ENCODE results near the gene CACNA1H.
"Not testable (repeated sequence)": the region's sequence is repeated elsewhere in the genome, so short reads cannot be mapped to it uniquely, and the experiment has no call there.

The CACNA1H gene

GRCh38 chr16:1194665-1195392 lies 41.9 kb downstream of the CACNA1H start:
- no peak for DNase-seq

DNA sequence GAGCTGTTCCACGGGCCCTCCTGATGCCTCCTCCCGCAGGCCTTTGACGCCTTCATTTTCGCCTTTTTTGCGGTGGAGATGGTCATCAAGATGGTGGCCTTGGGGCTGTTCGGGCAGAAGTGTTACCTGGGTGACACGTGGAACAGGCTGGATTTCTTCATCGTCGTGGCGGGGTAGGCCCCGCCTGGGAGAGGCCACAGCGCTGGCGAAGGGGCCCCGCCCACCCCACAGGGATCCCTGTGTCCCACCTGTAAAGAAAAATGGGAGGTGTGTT lies 42.4 kb downstream of the CACNA1H start:
- no peak for DNase-seq

DNA sequence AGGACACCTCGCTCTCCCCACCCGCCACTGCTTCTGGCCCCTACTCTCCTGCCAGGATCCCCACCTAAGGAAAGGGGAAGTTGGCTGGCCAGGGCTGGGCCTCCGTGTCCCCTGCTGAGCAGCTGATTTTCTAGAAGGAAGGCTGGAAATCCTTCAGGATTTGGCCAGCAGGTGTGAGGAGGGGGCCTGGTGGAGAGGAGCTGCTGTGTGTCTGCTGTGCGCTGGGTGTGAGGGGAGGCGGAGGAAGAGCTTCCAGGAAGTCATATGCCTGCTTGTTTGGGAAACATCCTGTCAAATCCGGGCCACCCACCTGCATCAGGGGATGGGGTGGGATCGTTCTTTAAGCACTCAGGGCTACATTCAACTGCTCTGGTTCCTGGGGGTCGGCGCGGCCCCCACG lies 43.6 kb downstream of the CACNA1H start:
- DNase-seq, result no peak

GRCh38 chr16:1197237-1197866 lies 44.4 kb downstream of the CACNA1H start:
- DNase-seq, result no peak

- DNase-seq, result no peak
Measured at GRCh38 chr16:1198194-1198593, 45.3 kb downstream of the CACNA1H start.

- not testable (repeated sequence) for DNase-seq
Measured at GRCh38 chr16:1198671-1199346, 45.9 kb downstream of the CACNA1H start.

DNA sequence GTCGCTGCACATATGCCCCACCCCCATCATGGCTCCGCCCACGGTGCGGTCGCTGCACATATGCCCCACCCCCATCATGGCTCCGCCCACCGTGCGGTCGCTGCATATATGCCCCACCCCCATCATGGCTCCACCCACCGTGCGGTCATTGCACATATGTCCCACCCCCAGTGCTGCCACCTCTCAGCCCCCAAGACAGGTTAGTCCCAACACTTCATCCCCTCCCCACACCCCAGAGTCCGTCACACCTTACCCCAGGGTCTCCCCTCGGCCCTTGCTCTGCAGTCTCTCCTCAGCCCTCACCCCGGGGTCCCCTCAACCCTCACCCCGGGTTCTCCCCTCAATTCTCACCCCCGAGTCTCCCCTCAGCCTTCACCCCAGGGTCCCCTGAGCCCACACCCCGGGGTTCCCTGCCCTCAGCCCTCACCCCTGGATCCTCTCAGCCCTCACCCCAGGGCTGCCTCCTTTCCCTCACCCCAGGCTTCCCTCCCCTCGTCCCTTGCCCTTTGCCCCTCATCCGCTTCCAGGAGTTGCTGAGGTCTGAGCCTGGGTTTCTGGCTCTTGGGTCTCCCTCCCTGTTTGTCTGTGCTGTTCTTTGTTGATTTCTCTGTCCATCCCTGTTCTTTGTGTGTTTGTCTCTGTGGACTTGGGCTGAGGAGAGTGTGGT lies 46.6 kb downstream of the CACNA1H start:
- DNase-seq, result no peak

DNA sequence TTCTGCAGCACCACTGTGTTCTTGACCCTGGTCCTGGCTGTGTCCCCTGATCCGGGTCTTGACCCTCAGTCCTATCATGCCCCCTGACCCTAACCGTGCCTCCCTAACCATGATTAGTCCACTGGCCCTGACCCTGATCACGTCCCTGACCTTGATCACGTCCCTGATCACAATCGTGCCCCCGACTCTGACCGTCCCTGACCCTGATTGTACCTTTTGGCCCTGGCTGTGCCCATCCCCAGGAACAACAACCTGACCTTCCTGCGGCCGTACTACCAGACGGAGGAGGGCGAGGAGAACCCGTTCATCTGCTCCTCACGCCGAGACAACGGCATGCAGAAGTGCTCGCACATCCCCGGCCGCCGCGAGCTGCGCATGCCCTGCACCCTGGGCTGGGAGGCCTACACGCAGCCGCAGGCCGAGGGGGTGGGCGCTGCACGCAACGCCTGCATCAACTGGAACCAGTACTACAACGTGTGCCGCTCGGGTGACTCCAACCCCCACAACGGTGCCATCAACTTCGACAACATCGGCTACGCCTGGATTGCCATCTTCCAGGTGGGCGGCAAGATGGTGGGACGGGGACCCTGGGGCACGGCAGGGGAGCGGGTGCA lies 47.2 kb downstream of the CACNA1H start:
- no peak for DNase-seq

DNA sequence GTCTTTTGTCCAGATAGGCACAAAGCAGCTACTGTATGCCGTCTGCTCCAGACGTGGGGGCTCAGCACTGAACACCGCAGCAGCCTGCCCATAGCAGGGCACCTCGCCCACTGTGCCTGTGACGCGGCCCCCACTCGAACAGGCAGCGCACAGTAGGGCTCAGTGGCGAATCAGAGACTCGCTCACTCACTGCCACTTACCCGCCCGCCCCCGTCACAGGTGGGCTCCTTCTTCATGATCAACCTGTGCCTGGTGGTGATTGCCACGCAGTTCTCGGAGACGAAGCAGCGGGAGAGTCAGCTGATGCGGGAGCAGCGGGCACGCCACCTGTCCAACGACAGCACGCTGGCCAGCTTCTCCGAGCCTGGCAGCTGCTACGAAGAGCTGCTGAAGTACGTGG lies 48.5 kb downstream of the CACNA1H start:
- no peak for DNase-seq

DNA sequence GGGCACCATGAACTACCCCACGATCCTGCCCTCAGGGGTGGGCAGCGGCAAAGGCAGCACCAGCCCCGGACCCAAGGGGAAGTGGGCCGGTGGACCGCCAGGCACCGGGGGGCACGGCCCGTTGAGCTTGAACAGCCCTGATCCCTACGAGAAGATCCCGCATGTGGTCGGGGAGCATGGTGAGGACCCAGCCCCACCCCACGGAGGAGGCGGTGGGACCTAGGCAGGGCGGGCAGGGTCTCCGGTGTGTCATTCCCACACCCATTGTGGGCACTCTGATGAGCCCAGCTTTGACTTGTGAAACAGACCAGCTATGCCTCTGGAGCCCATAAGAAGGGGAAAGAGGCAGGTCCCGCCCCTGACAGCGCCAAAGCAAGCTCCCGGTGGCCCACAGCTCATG lies 49.4 kb downstream of the CACNA1H start:
- no peak for DNase-seq

GRCh38 chr16:1204933-1205332 lies 52.0 kb downstream of the CACNA1H start:
- no peak for DNase-seq

GRCh38 chr16:1206326-1206725 lies 53.4 kb downstream of the CACNA1H start:
- DNase-seq, result no peak

GRCh38 chr16:1206786-1207185 lies 53.9 kb downstream of the CACNA1H start:
- DNase-seq, result peak; percentile 31

- DNase-seq, result peak; percentile 8
Measured at GRCh38 chr16:1208239-1208830, 55.4 kb downstream of the CACNA1H start.

DNA sequence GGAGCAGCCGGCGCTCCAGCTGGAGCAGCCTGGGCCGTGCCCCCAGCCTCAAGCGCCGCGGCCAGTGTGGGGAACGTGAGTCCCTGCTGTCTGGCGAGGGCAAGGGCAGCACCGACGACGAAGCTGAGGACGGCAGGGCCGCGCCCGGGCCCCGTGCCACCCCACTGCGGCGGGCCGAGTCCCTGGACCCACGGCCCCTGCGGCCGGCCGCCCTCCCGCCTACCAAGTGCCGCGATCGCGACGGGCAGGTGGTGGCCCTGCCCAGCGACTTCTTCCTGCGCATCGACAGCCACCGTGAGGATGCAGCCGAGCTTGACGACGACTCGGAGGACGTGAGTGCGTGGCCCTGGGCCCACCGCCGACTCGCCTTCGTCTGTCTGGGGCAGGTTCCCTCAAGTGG lies 56.2 kb downstream of the CACNA1H start:
- no peak for DNase-seq

DNA sequence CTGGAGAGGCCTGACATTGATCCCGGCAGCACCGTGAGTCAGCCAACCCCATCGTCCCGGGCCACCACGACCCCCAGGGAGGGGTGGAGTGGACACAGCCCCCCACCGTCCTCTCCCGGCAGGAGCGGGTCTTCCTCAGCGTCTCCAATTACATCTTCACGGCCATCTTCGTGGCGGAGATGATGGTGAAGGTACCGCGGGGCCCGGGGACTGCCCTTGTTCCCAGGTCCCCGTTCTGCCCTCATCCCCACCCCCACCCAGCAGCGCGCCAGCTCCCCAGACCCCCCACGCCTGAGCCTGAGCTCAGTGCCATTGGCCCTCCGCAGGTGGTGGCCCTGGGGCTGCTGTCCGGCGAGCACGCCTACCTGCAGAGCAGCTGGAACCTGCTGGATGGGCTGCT lies 57.6 kb downstream of the CACNA1H start:
- no peak for DNase-seq

- no peak for DNase-seq
Measured at GRCh38 chr16:1211451-1212268, 58.8 kb downstream of the CACNA1H start.

DNA sequence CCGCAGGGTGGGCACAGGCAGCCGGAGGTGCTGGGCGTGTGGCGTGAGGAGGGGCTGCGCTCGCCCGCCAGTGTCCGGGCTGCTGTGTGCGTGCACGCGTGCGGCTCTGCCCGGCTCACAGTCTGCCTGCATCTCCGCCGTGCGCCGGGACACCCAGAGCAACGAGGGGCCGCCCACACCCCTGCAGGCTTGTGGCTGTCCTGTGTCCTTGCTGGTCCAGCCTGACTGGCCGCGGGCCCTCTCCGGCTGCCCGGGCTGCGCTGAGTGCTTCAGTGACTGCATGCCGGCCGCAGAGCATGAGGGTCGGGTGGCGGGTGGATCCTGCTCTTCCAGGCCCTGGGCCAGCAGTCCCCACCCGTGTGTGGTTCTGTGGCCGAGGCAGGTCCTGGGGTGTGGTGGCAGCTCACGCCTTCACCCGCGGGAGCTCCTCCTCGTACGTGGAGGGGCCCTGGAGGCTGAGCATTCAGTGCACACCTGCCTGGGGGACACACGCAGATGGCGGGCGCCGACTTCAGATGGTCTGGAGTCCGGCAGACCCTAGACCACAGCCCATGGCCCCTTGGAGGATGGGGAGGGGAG lies 59.8 kb downstream of the CACNA1H start:
- no peak for DNase-seq

GRCh38 chr16:1213231-1213630 lies 60.3 kb downstream of the CACNA1H start:
- no peak for DNase-seq

DNA sequence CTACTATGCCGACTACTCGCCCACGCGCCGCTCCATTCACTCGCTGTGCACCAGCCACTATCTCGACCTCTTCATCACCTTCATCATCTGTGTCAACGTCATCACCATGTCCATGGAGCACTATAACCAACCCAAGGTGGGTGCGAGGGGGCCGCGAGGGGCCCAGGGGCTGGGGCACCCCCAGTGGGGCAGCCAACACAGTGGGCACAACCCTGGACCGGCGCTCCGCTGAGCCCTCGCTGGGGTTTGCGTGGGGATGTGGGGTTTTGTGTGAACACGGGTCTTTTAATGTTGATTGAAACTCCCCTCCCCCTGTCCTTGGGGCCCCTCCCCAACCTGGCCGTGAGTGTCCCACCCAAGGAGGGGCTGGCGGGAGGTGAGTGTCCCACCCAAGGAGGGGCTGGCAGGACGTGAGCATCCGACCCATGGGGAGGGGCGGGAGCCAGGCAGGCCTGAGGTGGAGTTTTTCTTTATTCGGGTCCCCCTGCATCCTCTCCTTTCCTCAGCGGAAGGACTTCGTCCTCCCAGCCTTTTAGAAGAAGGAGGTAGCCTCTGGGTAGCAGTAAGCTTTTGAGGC lies 61.0 kb downstream of the CACNA1H start:
- DNase-seq, result no peak

GRCh38 chr16:1214719-1215118 lies 61.8 kb downstream of the CACNA1H start:
- DNase-seq, result no peak
